SK-N-SH (cell line): ENCODE results near the gene PTK7. TPM values are rescaled to one million over a fixed set of nuclear protein-coding genes. Genes with fewer than 3 reads are reported as not detected.

Source experiments
- CTCF ChIA-PET: fragments of 300-600, 350-600 bp; formaldehyde crosslinking; extraction: SDS; loops from one replicate; lab custom pipeline; 2021; lab: Yijun Ruan, JAX
- POLR2A ChIA-PET: fragments of 350-600 bp; sonication (Branson Sonifier 250); formaldehyde crosslinking; extraction: SDS; loops from one replicate; lab custom pipeline; 2020; ENCODE audit warnings: antibody characterized with exemption, inconsistent platforms; lab: Yijun Ruan, JAX
- DNase-seq: peaks from one replicate; pipeline ENCODE4 v3.0.0; 2012
- H2AFZ ChIP-seq: fragments of 200-600 bp; sonication (generic); 2 replicates; pipeline ENCODE4 v1.8.1; 2016; ENCODE audit warnings: antibody characterized with exemption, mild to moderate bottlenecking, low read depth
- H3F3A ChIP-seq: fragments of 200-600 bp; sonication (generic); replicated peaks from 2 replicates; pipeline ENCODE3; 2016; ENCODE audit warnings: antibody characterized with exemption, mild to moderate bottlenecking; ENCODE audit not compliant: insufficient read depth
- H3K27ac ChIP-seq, 2 experiments: fragments of 200-500 bp in 1 of 2; fragments of 200-600 bp in 1 of 2; sonication (Bioruptor generic) in 1 of 2; sonication (generic), shearing (Covaris generic) in 1 of 2; 2 replicates each; pipeline versions ENCODE4 v1.5.1 to v1.6.1; 2014 to 2016; ENCODE audit warnings: low read depth in 2 of 2, inconsistent platforms in 1 of 2, low read length in 1 of 2, mild to moderate bottlenecking in 1 of 2, mixed read lengths in 1 of 2
- H3K27me3 ChIP-seq: fragments of 200-600 bp; sonication (generic), shearing (Covaris generic); 2 replicates; pipeline ENCODE4 v1.6.1; 2016; ENCODE audit warnings: mixed run types; ENCODE audit not compliant: insufficient read depth
- H3K36me3 ChIP-seq, 2 experiments: fragments of 200-500 bp in 1 of 2; fragments of 200-600 bp in 1 of 2; sonication (Bioruptor generic) in 1 of 2; sonication (generic) in 1 of 2; replicated peaks in 1 of 2; 2 replicates each; pipeline versions ENCODE3 to v1.5.1; 2014 to 2016; ENCODE audit warnings: low read length in 1 of 2, mild to moderate bottlenecking in 1 of 2; ENCODE audit not compliant: insufficient read depth in 2 of 2, control insufficient read depth in 1 of 2
- H3K4me1 ChIP-seq, 2 experiments: fragments of 200-500 bp in 1 of 2; fragments of 200-600 bp in 1 of 2; sonication (Bioruptor generic) in 1 of 2; sonication (generic), shearing (Covaris generic) in 1 of 2; 2 replicates each; pipeline versions ENCODE4 v1.5.1 to v1.6.1; 2014 to 2016; ENCODE audit warnings: low read depth in 1 of 2, low read length in 1 of 2, mixed run types in 1 of 2; ENCODE audit not compliant: insufficient read depth in 2 of 2, control insufficient read depth in 1 of 2
- H3K4me2 ChIP-seq: fragments of 200-600 bp; sonication (generic), shearing (Covaris generic); 2 replicates; pipeline ENCODE4 v1.6.1; 2017; ENCODE audit warnings: mixed run types
- H3K4me3 ChIP-seq, 2 experiments: fragments of 200-500 bp in 1 of 2; fragments of 200-600 bp in 1 of 2; sonication (Bioruptor generic) in 1 of 2; sonication (generic), shearing (Covaris generic) in 1 of 2; 2 replicates each; pipeline versions ENCODE4 v1.5.1 to v1.8.1; 2014 to 2016; ENCODE audit warnings: low read depth in 2 of 2, inconsistent platforms in 1 of 2, low read length in 1 of 2, mild to moderate bottlenecking in 1 of 2, mixed read lengths in 1 of 2, moderate library complexity in 1 of 2
- H3K79me2 ChIP-seq: fragments of 200-600 bp; sonication (generic); 2 replicates; pipeline ENCODE4 v1.8.1; 2017; ENCODE audit warnings: mild to moderate bottlenecking; ENCODE audit not compliant: insufficient read depth
- H3K9ac ChIP-seq: fragments of 200-600 bp; sonication (generic); 2 replicates; pipeline ENCODE4 v1.6.1; 2017; ENCODE audit warnings: mixed run types
- H3K9me2 ChIP-seq: fragments of 200-600 bp; sonication (generic); 2 replicates; pipeline ENCODE4 v1.6.1; 2017; ENCODE audit warnings: mixed run types
- H3K9me3 ChIP-seq: fragments of 200-600 bp; sonication (generic); 2 replicates; pipeline ENCODE4 v1.6.1; 2017; ENCODE audit warnings: mixed run types, mild to moderate bottlenecking, moderate library complexity
- H4K20me1 ChIP-seq: fragments of 200-600 bp; sonication (generic); 2 replicates; pipeline ENCODE4 v1.6.1; 2017; ENCODE audit warnings: mild to moderate bottlenecking, mixed run types; ENCODE audit not compliant: insufficient read depth
- CTCF ChIP-seq: fragments of 200-600 bp; sonication (generic); IDR thresholded peaks from 2 replicates; pipeline ENCODE4 v1.6.1; 2017; ENCODE audit warnings: antibody characterized with exemption, mild to moderate bottlenecking, moderate library complexity
- EZH2phosphoT487 ChIP-seq: fragments of 200-600 bp; sonication (generic); IDR thresholded peaks from 2 replicates; pipeline ENCODE4 v1.6.1; 2017; ENCODE audit warnings: low read depth, mixed run types, mild to moderate bottlenecking, antibody characterized with exemption, moderate library complexity, borderline replicate concordance
- FOSL2 ChIP-seq: IDR thresholded peaks from 2 replicates; pipeline ENCODE4 v1.4.0; 2012; ENCODE audit warnings: low read depth, mild to moderate bottlenecking, moderate library complexity, borderline replicate concordance
- FOXM1 ChIP-seq: IDR thresholded peaks from 2 replicates; pipeline ENCODE4 v1.4.0; 2012; ENCODE audit warnings: low read depth, mild to moderate bottlenecking
- GABPA ChIP-seq: IDR thresholded peaks from 2 replicates; pipeline ENCODE4 v1.4.0; 2012; ENCODE audit warnings: low read depth, mild to moderate bottlenecking
- GATA2 ChIP-seq: sonication (generic); formaldehyde crosslinking; IDR thresholded peaks from 2 replicates; pipeline ENCODE4 v1.5.0; 2020; ENCODE audit warnings: mild to moderate bottlenecking, missing genetic modification reagents
- MXI1 ChIP-seq: IDR thresholded peaks from 2 replicates; pipeline ENCODE4 v1.6.1; 2012; ENCODE audit warnings: mild to moderate bottlenecking, low read depth, low read length, improper control_type of control experiment
- NFIC ChIP-seq: IDR thresholded peaks from 2 replicates; pipeline ENCODE4 v1.4.0; 2012; ENCODE audit warnings: borderline replicate concordance
- PBX3 ChIP-seq: IDR thresholded peaks from 2 replicates; pipeline ENCODE4; 2012
- RAD21 ChIP-seq: IDR thresholded peaks from 2 replicates; pipeline ENCODE4 v1.6.1; 2012; ENCODE audit warnings: mild to moderate bottlenecking, low read length
- RFX5 ChIP-seq: IDR thresholded peaks from 2 replicates; pipeline ENCODE4 v1.6.1; 2012; ENCODE audit warnings: mild to moderate bottlenecking, improper control_type of control experiment, low read length
- SIN3A ChIP-seq: IDR thresholded peaks from 2 replicates; pipeline ENCODE4 v1.6.1; 2012; ENCODE audit warnings: low read depth, mild to moderate bottlenecking, low read length, moderate library complexity, borderline replicate concordance
- TAF1 ChIP-seq: IDR thresholded peaks from 2 replicates; pipeline ENCODE4 v1.6.1; 2012; ENCODE audit warnings: low read depth, mild to moderate bottlenecking, low read length, moderate library complexity, borderline replicate concordance
- USF1 ChIP-seq: IDR thresholded peaks from 2 replicates; pipeline ENCODE4 v1.4.0; 2012; ENCODE audit warnings: low read depth, borderline replicate concordance
- USF2 ChIP-seq: fragments of 150-350 bp; IDR thresholded peaks from 2 replicates; pipeline ENCODE4 v1.6.1; 2017; ENCODE audit warnings: antibody characterized with exemption, low read length, low read depth, borderline replicate concordance
- YY1 ChIP-seq: IDR thresholded peaks from 2 replicates; pipeline ENCODE4 v1.4.0; 2012; ENCODE audit warnings: low read depth, mild to moderate bottlenecking
- WGBS: methylation state at CpG from one replicate; pipeline ENCODE4 v1.1.6; 2017; ENCODE audit warnings: low lambda C conversion rate; 5-methylcytosine and 5-hydroxymethylcytosine counted together
- polyA plus RNA-seq, 3 experiments: library from polyadenylated mRNA; depleted of rRNA; stranded (reverse); fragments of >200 nt; gene quantifications; 2 replicates each; pipeline ENCODE4 v1.2.3, GENCODE V29; 2012

The PTK7 gene
- polyA plus RNA-seq, 1 of the 3 experiments (the other 2 are of a cell fraction) = 105 TPM

- TF ChIP-seq NFIC (no peak), USF1 (no peak), USF2 (no peak)
These were observed 15.9 kb upstream of the PTK7 start (continued) for GRCh38 chr6:43060034-43060754.

- TF ChIP-seq CTCF (no peak), NFIC (no peak), FOXM1 (no peak), EZH2phosphoT487 (no peak), USF2 (no peak), MXI1 (no peak), TAF1 (no peak), PBX3 (no peak), GABPA (no peak), YY1 (no peak), RFX5 (no peak), RAD21 (no peak), GATA2 (CRISPR knock-in tag) (no peak), SIN3A (no peak), FOSL2 (no peak)
- Histone ChIP-seq H3K9ac (no peak overlapping the region), H3K79me2 (peaks cover 32% of the 10 kb centered on the region), H3K9me3 (no peaks in the 10 kb centered on the region), H4K20me1 (no peaks in the 10 kb centered on the region), H2AFZ (no peak overlapping the region), H3K27ac (no peak overlapping the region), H3K4me1 (peaks cover 0 to 14% of the 10 kb centered on the region in 2 experiments; a peak in 2 of 4 replicates), H3K9me2 (no peaks in the 10 kb centered on the region), H3K27me3 (no peaks in the 10 kb centered on the region), H3K4me3 (peak overlapping the region in 1 of 2 experiments; percentile 90; a peak in 1 of 4 replicates), H3F3A (peaks cover 7% of the 10 kb centered on the region), H3K36me3 (peaks cover 4 to 8% of the 10 kb centered on the region in 2 experiments), H3K4me2 (peak overlapping the region; percentile 91)
- DNase-seq = no peak
- CTCF ChIA-PET = interaction anchor here (1.0 to 2.7 kb wide), 5 partner anchors 9 to 93 kb away, joined by 3 to 14 read pairs (median 4); partner anchors contain the start of gene PTK7
- WGBS = 84% methylated on average over 12 of the region's 12 CpGs
- POLR2A ChIA-PET = interaction anchor here (2.7 kb wide), 1 partner anchor 46 kb away, joined by 6 read pairs; the partner anchor contains the start of genes KLHDC3 and MEA1
These were observed 15.1 kb upstream of the PTK7 start for GRCh38 chr6:43060755-43061633.
